Measurements from ENCODE around the gene FIGN.

The FIGN gene, protein sequence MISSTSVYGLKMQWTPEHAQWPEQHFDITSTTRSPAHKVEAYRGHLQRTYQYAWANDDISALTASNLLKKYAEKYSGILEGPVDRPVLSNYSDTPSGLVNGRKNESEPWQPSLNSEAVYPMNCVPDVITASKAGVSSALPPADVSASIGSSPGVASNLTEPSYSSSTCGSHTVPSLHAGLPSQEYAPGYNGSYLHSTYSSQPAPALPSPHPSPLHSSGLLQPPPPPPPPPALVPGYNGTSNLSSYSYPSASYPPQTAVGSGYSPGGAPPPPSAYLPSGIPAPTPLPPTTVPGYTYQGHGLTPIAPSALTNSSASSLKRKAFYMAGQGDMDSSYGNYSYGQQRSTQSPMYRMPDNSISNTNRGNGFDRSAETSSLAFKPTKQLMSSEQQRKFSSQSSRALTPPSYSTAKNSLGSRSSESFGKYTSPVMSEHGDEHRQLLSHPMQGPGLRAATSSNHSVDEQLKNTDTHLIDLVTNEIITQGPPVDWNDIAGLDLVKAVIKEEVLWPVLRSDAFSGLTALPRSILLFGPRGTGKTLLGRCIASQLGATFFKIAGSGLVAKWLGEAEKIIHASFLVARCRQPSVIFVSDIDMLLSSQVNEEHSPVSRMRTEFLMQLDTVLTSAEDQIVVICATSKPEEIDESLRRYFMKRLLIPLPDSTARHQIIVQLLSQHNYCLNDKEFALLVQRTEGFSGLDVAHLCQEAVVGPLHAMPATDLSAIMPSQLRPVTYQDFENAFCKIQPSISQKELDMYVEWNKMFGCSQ

GRCh38 chr2:163735685-163736432 lies at the start of gene FIGN:
Gene FIGN, minus strand, starts transcription at chr2:163736008. Its CDS starts 1,081 bp downstream, at chr2:163734927.
- peak; percentile 74 for DNase-seq (ENCODE audit: low read depth, low spot score)

DNA sequence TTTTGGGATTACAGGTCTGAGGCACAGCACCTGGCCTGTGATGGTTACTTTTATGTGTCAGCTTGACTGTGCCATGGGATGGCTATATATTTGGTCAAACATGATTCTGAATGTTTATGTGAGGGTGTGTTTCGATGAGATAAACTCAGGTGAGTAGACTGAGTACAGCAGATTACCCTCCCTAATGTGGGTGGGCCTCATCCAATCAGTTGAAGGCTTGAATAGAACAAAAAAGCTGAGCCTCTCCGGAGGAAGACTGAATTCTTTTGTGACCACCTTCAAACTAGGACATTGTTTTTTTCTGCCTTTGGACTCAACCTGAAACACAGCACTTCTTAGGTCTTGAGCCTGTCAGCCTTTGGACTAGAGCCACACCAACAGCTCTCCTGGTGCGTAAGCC lies 49.4 kb upstream of the FIGN start:
- no peak for DNase-seq (ENCODE audit: low read depth, low spot score)

- no peak for DNase-seq (ENCODE audit: low read depth, low spot score)
Observed at GRCh38 chr2:163779970-163780597, 44.3 kb upstream of the FIGN start.

- peak; percentile 49 for DNase-seq (ENCODE audit: low read depth, low spot score)
Observed at GRCh38 chr2:163778045-163778781, 42.4 kb upstream of the FIGN start.

GRCh38 chr2:163775304-163775703 lies 39.5 kb upstream of the FIGN start:
- DNase-seq (ENCODE audit: low read depth, low spot score) = no peak

- no peak for DNase-seq (ENCODE audit: low read depth, low spot score)
Observed at GRCh38 chr2:163774862-163775261, 39.1 kb upstream of the FIGN start.

GRCh38 chr2:163773276-163773675 lies 37.5 kb upstream of the FIGN start:
- DNase-seq (ENCODE audit: low read depth, low spot score) = no peak

DNA sequence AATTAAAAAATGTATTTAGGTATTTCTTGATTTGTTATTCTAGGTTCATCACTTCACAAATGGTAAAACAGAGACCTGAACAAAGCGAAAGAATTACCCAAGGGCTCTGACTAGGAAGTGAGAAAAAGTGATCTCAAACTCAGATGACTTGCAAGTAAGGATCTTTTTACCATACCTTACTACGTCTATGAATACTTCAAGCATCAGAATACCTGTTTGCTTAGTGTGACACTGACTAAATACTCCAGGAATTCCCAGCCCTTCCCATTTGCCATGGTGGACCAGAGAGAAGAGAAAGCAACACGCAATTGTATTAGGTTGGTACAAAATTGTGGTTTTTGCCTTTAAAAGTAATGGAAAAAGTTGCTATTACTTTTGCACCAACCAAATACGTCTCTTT lies 35.8 kb upstream of the FIGN start:
- DNase-seq (ENCODE audit: low read depth, low spot score) = no peak

DNA sequence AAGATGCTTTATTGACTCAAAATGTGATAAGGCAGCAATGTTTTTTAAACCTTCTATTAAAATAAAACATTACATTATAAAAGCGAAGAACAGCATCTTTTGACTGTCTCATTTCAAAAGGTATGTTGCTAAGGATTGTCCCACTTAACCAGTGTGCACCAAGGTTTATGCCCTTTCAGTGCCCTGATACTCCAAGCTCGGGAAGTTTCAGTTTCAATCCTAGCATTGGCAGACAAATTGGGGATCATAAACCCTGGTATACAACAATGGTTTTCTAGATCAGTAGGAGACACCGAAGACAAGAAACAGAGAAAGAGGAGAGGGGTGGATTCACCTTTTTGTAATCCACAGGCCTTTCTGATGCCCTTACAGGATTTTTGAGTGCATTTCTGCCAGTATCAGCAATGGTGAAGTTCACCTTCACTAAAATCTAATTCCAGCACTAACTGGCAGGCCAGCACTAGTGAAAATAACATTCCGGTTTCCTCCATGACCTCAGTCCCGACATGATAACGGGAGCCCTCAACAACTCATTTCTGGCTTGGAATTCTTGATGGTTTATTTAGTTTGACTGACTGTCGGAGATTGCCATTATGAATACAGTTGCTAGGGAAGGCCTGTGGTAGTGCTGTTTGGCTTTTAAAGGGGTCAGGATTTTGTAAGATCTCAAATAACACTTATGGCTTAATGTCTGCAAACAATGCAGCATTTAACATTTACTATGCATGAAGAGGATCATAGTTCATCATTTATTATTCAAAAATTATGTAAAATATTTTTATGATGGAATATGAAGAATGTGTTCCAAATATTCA lies 33.3 kb upstream of the FIGN start:
- no peak for DNase-seq (ENCODE audit: low read depth, low spot score)

GRCh38 chr2:163767097-163767496 lies 31.3 kb upstream of the FIGN start:
- DNase-seq (ENCODE audit: low read depth, low spot score) = no peak

GRCh38 chr2:163764566-163764965 lies 28.8 kb upstream of the FIGN start:
- no peak for DNase-seq (ENCODE audit: low read depth, low spot score)

- DNase-seq (ENCODE audit: low read depth, low spot score) = no peak
Observed at GRCh38 chr2:163759013-163759412, 23.2 kb upstream of the FIGN start.

GRCh38 chr2:163757814-163758213 lies 22.0 kb upstream of the FIGN start:
- DNase-seq (ENCODE audit: low read depth, low spot score) = no peak

DNA sequence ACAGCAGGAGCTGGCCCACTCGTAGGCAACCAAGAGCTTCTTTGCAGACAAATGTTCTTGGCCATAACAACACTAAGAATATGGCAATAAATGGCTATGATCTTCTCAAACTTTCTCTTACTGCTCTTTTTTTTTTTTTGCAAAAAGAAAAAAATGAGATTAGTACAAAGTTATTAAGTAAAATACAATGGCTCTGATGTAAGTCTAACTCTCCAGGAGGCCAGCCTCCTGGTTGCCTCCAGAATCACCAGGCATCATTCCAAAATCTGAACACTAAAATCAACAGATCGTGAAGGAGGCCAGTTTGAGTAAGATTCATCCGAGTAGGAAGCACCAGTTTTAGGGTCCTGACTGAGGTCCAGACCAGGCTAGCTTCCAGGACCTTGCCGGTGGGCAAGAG lies 20.8 kb upstream of the FIGN start:
- no peak for DNase-seq (ENCODE audit: low read depth, low spot score)

- no peak for DNase-seq (ENCODE audit: low read depth, low spot score)
Observed at GRCh38 chr2:163755366-163755765, 19.6 kb upstream of the FIGN start.

DNA sequence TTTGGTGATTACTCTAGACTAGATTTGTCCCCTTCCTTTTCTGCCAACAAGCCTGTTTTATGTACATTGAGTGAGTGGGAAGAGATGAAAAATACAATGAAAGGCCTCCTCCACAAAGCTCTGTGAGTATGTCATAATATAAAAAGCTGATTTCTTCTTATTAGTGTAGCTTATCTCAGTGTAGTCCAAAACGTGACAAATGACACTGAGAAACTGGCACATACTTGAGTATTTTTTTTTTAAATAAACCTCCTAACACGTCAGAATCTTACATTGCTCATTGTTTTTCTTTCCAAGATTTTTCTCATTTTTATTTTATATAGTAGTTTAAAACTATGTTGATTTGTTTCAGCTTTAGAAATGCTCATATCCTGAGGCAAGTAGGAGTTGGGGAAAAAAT lies 17.9 kb upstream of the FIGN start:
- DNase-seq (ENCODE audit: low read depth, low spot score) = no peak

DNA sequence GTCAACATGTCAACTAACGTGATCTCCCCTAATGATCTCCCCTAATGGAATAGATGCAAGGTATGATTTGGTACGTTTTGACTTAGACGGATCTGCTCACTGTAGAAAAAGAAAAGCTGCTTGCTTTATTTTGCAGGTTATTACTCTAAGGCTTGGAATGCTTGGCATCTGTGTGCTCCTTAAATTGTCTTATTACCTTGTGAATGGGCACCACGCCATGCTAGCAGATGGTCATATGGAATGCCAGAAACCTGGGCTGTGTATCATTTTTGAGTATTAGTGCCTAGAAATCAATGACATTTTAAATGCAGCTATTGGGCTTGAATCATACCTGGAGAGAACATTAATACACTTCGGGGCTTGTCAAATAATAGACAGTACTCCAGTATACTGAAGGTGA lies 16.5 kb upstream of the FIGN start:
- no peak for DNase-seq (ENCODE audit: low read depth, low spot score)

DNA sequence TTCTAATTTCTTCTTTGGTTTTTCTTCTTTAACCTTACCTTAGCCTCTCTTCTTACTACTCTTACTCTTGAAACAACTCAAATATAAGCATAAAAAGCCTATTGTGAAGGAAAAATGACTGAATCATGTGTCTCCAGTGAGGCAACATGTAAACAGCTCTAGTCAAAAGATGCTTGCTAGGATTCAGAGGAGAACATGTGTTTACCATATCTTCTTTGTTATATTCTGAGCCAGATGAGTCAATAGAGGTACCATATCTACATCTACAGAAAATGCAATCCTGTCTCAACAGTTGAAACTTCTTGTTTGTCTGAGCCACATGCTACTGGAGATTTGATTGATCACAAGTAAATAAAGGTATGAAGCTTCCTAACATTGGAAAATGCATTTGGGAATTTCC lies 15.9 kb upstream of the FIGN start:
- no peak for DNase-seq (ENCODE audit: low read depth, low spot score)

GRCh38 chr2:163748420-163748819 lies 12.6 kb upstream of the FIGN start:
- no peak for DNase-seq (ENCODE audit: low read depth, low spot score)

- DNase-seq (ENCODE audit: low read depth, low spot score) = no peak
Observed at GRCh38 chr2:163741435-163741834, 5.6 kb upstream of the FIGN start.

Measured in smooth muscle cell of the brain vasculature (primary cell).